HG03196 (cell line): ENCODE results near the gene BOD1.

ENCODE experiments used
- ATAC-seq: cut with Tn5 transposase; IDR thresholded peaks from one replicate; pipeline ENCODE4 v1.9.1; 2021; ENCODE audit not compliant: unreplicated experiment

Gene BOD1

GRCh38 chr5:173581408-173582215, 34.8 kb downstream of the BOD1 start:
- no peak for ATAC-seq

- ATAC-seq, result no peak
Observed at GRCh38 chr5:173578947-173579615, 37.4 kb downstream of the BOD1 start.

DNA sequence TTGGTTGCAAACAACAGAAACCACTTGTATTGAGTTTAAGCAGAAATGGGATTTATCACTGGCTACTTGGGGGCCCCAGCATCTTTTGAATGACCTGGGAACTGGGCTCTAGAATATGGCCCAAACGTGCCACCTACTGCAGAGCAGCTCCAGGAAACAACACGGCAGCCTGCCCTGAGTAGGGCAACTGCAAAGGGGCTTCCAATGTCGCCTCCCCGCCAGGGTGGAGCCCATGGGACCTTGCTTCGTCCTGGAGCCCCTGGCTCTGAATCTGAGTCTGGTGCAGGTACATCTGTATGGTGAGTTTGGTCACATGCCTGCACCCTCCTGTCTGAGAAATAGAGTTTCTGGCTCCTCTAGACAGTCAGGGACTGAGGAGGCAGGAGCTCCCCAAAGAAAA, 38.6 kb downstream of the BOD1 start:
- ATAC-seq, result no peak

- no peak for ATAC-seq
Observed at GRCh38 chr5:173577166-173577565, 39.3 kb downstream of the BOD1 start.

DNA sequence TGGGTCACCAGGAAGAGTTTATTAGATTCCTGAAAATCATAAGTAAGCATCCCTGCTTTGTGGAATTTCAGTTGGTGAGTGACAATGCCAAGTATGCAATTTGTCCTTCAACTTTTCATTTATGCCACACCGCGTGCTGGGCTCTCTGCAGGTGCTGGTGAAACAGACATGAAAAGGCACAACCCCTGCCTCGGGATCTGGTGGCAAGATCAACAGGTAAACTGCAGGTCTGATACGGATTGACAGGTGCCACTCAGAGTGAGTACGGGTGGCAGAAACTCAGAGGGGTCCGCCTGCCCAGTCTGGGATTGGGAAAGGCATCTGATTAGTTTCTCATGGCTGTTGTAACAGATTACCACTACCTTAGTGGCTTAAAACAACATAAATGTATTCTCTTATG, 40.5 kb downstream of the BOD1 start:
- no peak for ATAC-seq

- ATAC-seq, result no peak
Observed at GRCh38 chr5:173574983-173575382, 41.5 kb downstream of the BOD1 start.

GRCh38 chr5:173573126-173573960, 43.1 kb downstream of the BOD1 start:
- no peak for ATAC-seq

- no peak for ATAC-seq
Observed at GRCh38 chr5:173572431-173573125, 43.9 kb downstream of the BOD1 start.

- ATAC-seq, result no peak
Observed at GRCh38 chr5:173570321-173571090, 45.9 kb downstream of the BOD1 start.

- ATAC-seq, result no peak
Observed at GRCh38 chr5:173568703-173569102, 47.7 kb downstream of the BOD1 start.

GRCh38 chr5:173568128-173568527, 48.3 kb downstream of the BOD1 start:
- no peak for ATAC-seq

- ATAC-seq, result no peak
Observed at GRCh38 chr5:173567548-173567947, 48.9 kb downstream of the BOD1 start.

DNA sequence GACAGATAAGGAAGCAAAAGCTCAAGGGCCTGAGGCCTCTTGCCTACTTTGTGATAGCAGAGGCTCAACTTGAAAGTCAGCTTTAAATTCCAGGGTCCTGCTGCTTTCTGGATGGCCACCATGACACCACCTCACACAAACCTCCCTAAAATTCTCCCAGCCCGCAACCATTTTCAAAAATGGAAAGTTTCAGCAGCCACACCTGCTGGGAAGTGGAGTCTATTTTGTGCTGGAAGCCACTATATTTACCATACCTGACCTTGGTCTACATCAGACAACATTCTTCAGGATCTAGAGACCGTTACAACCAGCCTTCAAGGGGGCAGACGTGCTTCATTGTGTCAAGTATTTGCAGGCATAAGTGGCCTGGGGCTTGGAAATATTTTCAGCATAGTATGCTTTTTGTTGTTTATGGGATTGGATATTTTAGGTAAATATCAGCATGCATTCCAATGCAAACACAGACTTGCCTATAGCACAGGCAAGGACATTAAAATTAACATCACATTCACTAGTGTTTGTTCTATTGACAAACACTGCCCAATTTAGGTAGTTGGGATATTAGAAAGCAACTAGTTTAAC, 50.9 kb downstream of the BOD1 start:
- ATAC-seq, result no peak

GRCh38 chr5:173564106-173564505, 52.3 kb downstream of the BOD1 start:
- ATAC-seq, result no peak

- no peak for ATAC-seq
Observed at GRCh38 chr5:173563246-173563645, 53.2 kb downstream of the BOD1 start.

- no peak for ATAC-seq
Observed at GRCh38 chr5:173562451-173562850, 54.0 kb downstream of the BOD1 start.
